Mesendoderm (in vitro differentiated cells): ENCODE measurements around the gene GPR68.
"Not testable (repeated sequence)": the region's sequence is repeated elsewhere in the genome, so short reads cannot be mapped to it uniquely, and the experiment has no call there.

Source experiments
- DNase-seq: peaks from one replicate; pipeline ENCODE4 v3.0.0; 2013
- H2AK5ac ChIP-seq: 2 replicates; pipeline ENCODE4 v1.6.1; 2013; ENCODE audit warnings: low read length, inconsistent platforms
- H2BK120ac ChIP-seq: 2 replicates; pipeline ENCODE4 v1.6.1; 2013; ENCODE audit warnings: low read depth, mild to moderate bottlenecking, low read length, moderate library complexity, mixed read lengths
- H2BK15ac ChIP-seq: replicated peaks from 2 replicates; pipeline ENCODE4 v1.6.1; 2013; ENCODE audit warnings: low read depth, mild to moderate bottlenecking, moderate library complexity
- H2BK5ac ChIP-seq: 2 replicates; pipeline ENCODE4 v1.6.1; 2013; ENCODE audit warnings: low read length, inconsistent platforms
- H3K18ac ChIP-seq: 2 replicates; pipeline ENCODE4 v1.6.1; 2013; ENCODE audit warnings: mild to moderate bottlenecking, low read length, mixed read lengths
- H3K23ac ChIP-seq: one replicate; pipeline ENCODE4 v1.6.1; 2013; ENCODE audit warnings: low read length
- H3K27ac ChIP-seq: 2 replicates; pipeline ENCODE4 v1.5.1; 2013; ENCODE audit warnings: low read depth, mild to moderate bottlenecking, inconsistent platforms, low read length, moderate library complexity
- H3K27me3 ChIP-seq: 2 replicates; pipeline ENCODE4 v1.6.1; 2013; ENCODE audit warnings: low read length, control low read depth, mild to moderate bottlenecking, inconsistent platforms; ENCODE audit not compliant: insufficient read depth, poor library complexity
- H3K36me3 ChIP-seq: 2 replicates; pipeline ENCODE4 v1.6.1; 2013; ENCODE audit warnings: low read length, inconsistent platforms; ENCODE audit not compliant: control insufficient read depth, insufficient read depth
- H3K4ac ChIP-seq: one replicate; pipeline ENCODE4 v1.6.1; 2013; ENCODE audit warnings: low read depth, mild to moderate bottlenecking, low read length, moderate library complexity
- H3K4me1 ChIP-seq: 2 replicates; pipeline ENCODE4 v1.6.1; 2013; ENCODE audit warnings: low read depth, low read length, inconsistent platforms; ENCODE audit not compliant: control insufficient read depth
- H3K4me2 ChIP-seq: 2 replicates; pipeline ENCODE4 v1.6.1; 2013; ENCODE audit warnings: low read length
- H3K4me3 ChIP-seq: 2 replicates; pipeline ENCODE4 v1.5.1; 2013; ENCODE audit warnings: mild to moderate bottlenecking, low read length
- H3K56ac ChIP-seq: one replicate; pipeline ENCODE4 v1.6.1; 2013; ENCODE audit warnings: low read length
- H3K79me1 ChIP-seq: 2 replicates; pipeline ENCODE4 v1.6.1; 2013; ENCODE audit warnings: low read length, inconsistent platforms
- H3K79me2 ChIP-seq: 2 replicates; pipeline ENCODE4 v1.6.1; 2013; ENCODE audit warnings: mild to moderate bottlenecking, low read length; ENCODE audit not compliant: control insufficient read depth, insufficient read depth
- H3K9ac ChIP-seq: 2 replicates; pipeline ENCODE4 v1.6.1; 2013; ENCODE audit warnings: low read length, inconsistent platforms
- H4K5ac ChIP-seq: one replicate; pipeline ENCODE4 v1.6.1; 2013; ENCODE audit warnings: low read length
- H4K8ac ChIP-seq: one replicate; pipeline ENCODE4 v1.6.1; 2013; ENCODE audit warnings: low read depth, mild to moderate bottlenecking, control low read depth, low read length, moderate library complexity
- WGBS: extraction: QIAGEN DNeasy Blood & Tissue Kit; methylation state at CpG from one replicate; pipeline ENCODE4 v1.1.7; 2013; ENCODE audit warnings: low lambda C conversion rate, missing lambda C conversion rate; ENCODE audit not compliant: insufficient coverage; ENCODE audit errors: extremely low coverage; 5-methylcytosine and 5-hydroxymethylcytosine counted together

The GPR68 gene

DNA sequence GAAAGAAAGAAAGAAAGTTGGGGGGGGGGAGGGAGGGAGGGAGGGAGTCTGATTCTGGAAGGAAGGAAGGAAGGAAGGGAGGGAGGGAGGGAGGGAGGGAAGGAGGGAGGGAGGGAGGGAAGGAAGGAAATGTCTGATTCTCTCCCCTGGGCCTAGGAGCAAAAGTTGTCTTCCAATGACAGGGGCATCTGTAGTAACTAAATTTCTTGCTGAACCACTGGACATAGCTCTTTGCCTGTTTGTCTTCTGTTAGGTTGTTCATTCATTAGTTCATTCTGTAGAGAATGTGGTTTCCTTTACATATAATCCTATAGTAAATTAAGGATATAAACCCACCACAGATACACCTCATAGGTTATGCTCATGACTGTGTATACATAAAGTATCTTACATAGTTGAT, 59.9 kb downstream of the GPR68 start:
- H2BK15ac ChIP-seq: no peak overlapping the region
- H2BK120ac ChIP-seq: no peak overlapping the region
- no peaks in the 10 kb centered on the region for H3K4me1 ChIP-seq
- no peak overlapping the region for H3K18ac ChIP-seq
- no peak overlapping the region for H2BK5ac ChIP-seq
- H3K4me2 ChIP-seq: no peak overlapping the region
- no peaks in the 10 kb centered on the region for H3K79me2 ChIP-seq
- no peak overlapping the region for H4K8ac ChIP-seq
- no peak overlapping the region for H3K23ac ChIP-seq
- no peak overlapping the region for H4K5ac ChIP-seq
- no peaks in the 10 kb centered on the region for H3K36me3 ChIP-seq
- no peaks in the 10 kb centered on the region for H3K27me3 ChIP-seq
- H3K27ac ChIP-seq: no peak overlapping the region
- no peak for DNase-seq
- H3K4me3 ChIP-seq: no peak overlapping the region
- H3K4ac ChIP-seq: no peak overlapping the region
- no peak overlapping the region for H3K56ac ChIP-seq
- H2AK5ac ChIP-seq: no peak overlapping the region
- no peak overlapping the region for H3K9ac ChIP-seq
- no peaks in the 10 kb centered on the region for H3K79me1 ChIP-seq

DNA sequence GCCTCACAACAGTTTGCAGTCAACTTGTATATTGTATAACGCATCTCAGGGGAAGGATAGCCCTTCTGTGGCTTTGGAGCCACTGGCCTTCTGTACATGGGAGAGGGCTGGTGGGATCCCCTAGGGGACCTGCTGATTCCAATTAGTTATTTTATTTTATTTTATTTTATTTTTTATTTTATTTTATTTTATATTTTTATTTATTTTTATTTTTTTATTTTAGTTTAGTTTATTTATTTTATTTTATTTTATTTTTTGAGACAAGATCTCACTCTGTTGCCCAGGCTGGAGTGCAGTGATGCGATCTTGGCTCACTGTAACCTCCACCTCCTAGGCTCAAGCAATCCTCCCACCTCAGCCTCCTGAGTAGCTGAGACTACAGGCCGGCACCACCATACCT, 61.8 kb downstream of the GPR68 start:
- WGBS: no CpG with 5 or more reads among the region's 3 CpGs
- DNase-seq, H2BK15ac ChIP-seq, H3K18ac ChIP-seq, H4K8ac ChIP-seq, H3K36me3 ChIP-seq, H4K5ac ChIP-seq, H3K4me1 ChIP-seq, H3K4me3 ChIP-seq, H2AK5ac ChIP-seq, H3K79me2 ChIP-seq, H3K79me1 ChIP-seq, H3K27ac ChIP-seq, H3K23ac ChIP-seq, H3K4ac ChIP-seq, H3K27me3 ChIP-seq, H2BK5ac ChIP-seq, H3K9ac ChIP-seq, H3K56ac ChIP-seq, H3K4me2 ChIP-seq, H2BK120ac ChIP-seq: not testable (repeated sequence)
